H9 (cell line): Measurements from ENCODE around the gene PRTG. TPM values are rescaled to one million over a fixed set of nuclear protein-coding genes. Genes with fewer than 3 reads are reported as not detected.

Experiments used
- DNase-seq: peaks from one replicate; pipeline ENCODE4 v3.0.0-alpha.2; 2017
- H2AFZ ChIP-seq: one replicate; pipeline ENCODE4 v1.6.1; 2013; ENCODE audit warnings: mild to moderate bottlenecking, low read length, control low read depth, moderate library complexity
- H2AK5ac ChIP-seq: 2 replicates; pipeline ENCODE4 v1.6.1; 2013; ENCODE audit warnings: low read length, control low read depth, mixed read lengths; ENCODE audit not compliant: insufficient read length
- H2BK120ac ChIP-seq: one replicate; pipeline ENCODE4 v1.6.1; 2013; ENCODE audit warnings: low read depth, mild to moderate bottlenecking, low read length, control low read depth, inconsistent platforms; ENCODE audit not compliant: poor library complexity, severe bottlenecking
- H2BK12ac ChIP-seq: 2 replicates; pipeline ENCODE4 v1.6.1; 2013; ENCODE audit warnings: low read length, control low read depth, mixed read lengths, low read depth; ENCODE audit not compliant: insufficient read length
- H2BK15ac ChIP-seq: 2 replicates; pipeline ENCODE4 v1.6.1; 2013; ENCODE audit warnings: low read depth, low read length, control low read depth
- H2BK20ac ChIP-seq: one replicate; pipeline ENCODE4 v1.6.1; 2013; ENCODE audit warnings: low read depth, mild to moderate bottlenecking, low read length, control low read depth, inconsistent platforms; ENCODE audit not compliant: poor library complexity, severe bottlenecking
- H2BK5ac ChIP-seq: 2 replicates; pipeline ENCODE4 v1.6.1; 2013; ENCODE audit warnings: low read length, control low read depth, mixed read lengths; ENCODE audit not compliant: insufficient read length
- H3K14ac ChIP-seq: 2 replicates; pipeline ENCODE4 v1.6.1; 2013; ENCODE audit warnings: low read length, control low read depth; ENCODE audit not compliant: insufficient read depth
- H3K18ac ChIP-seq: 2 replicates; pipeline ENCODE4 v1.6.1; 2013; ENCODE audit warnings: low read depth, mild to moderate bottlenecking, mixed read lengths, low read length, control low read depth; ENCODE audit not compliant: insufficient read length
- H3K23ac ChIP-seq: 2 replicates; pipeline ENCODE4 v1.6.1; 2013; ENCODE audit warnings: low read length, control low read depth, mixed read lengths, low read depth; ENCODE audit not compliant: insufficient read length
- H3K23me2 ChIP-seq: 2 replicates; pipeline ENCODE4 v1.6.1; 2013; ENCODE audit warnings: low read depth, mild to moderate bottlenecking, mixed read lengths, low read length, control low read depth; ENCODE audit not compliant: insufficient read length, poor library complexity, severe bottlenecking
- H3K27ac ChIP-seq: 2 replicates; pipeline ENCODE4 v1.5.1; 2013; ENCODE audit warnings: low read length, control low read depth, mixed read lengths, low read depth; ENCODE audit not compliant: insufficient read length
- H3K27me3 ChIP-seq: 2 replicates; pipeline ENCODE4 v1.6.1; 2013; ENCODE audit warnings: low read length, control low read depth, inconsistent platforms; ENCODE audit not compliant: insufficient read depth
- H3K4ac ChIP-seq: 2 replicates; pipeline ENCODE4 v1.6.1; 2013; ENCODE audit warnings: low read depth, mild to moderate bottlenecking, control low read depth, inconsistent platforms, low read length, moderate library complexity
- H3K4me1 ChIP-seq: 2 replicates; pipeline ENCODE4 v1.6.1; 2013; ENCODE audit warnings: low read length, control low read depth, inconsistent platforms; ENCODE audit not compliant: insufficient read depth
- H3K4me2 ChIP-seq: 2 replicates; pipeline ENCODE4 v1.6.1; 2013; ENCODE audit warnings: low read length, control low read depth, mixed read lengths; ENCODE audit not compliant: insufficient read length, insufficient read depth
- H3K56ac ChIP-seq: 2 replicates; pipeline ENCODE4 v1.6.1; 2013; ENCODE audit warnings: low read depth, mild to moderate bottlenecking, mixed read lengths, low read length, control low read depth; ENCODE audit not compliant: insufficient read length
- H3K79me1 ChIP-seq: 2 replicates; pipeline ENCODE4 v1.6.1; 2013; ENCODE audit warnings: low read depth, mild to moderate bottlenecking, moderate library complexity, low read length, control low read depth, inconsistent platforms; ENCODE audit not compliant: insufficient read depth, poor library complexity, severe bottlenecking
- H3K79me2 ChIP-seq: 2 replicates; pipeline ENCODE4 v1.6.1; 2013; ENCODE audit warnings: low read length, control low read depth, inconsistent platforms; ENCODE audit not compliant: insufficient read depth
- H3K9ac ChIP-seq: 2 replicates; pipeline ENCODE4 v1.6.1; 2013; ENCODE audit warnings: low read length, control low read depth, mixed read lengths; ENCODE audit not compliant: insufficient read length; ENCODE audit errors: extremely low read depth
- H3K9me3 ChIP-seq: one replicate; pipeline ENCODE4 v1.6.1; 2013; ENCODE audit warnings: low read depth, low read length, inconsistent platforms; ENCODE audit not compliant: control insufficient read depth
- H3T11ph ChIP-seq: one replicate; pipeline ENCODE4 v1.6.1; 2013; ENCODE audit warnings: mild to moderate bottlenecking, low read length, control low read depth, inconsistent platforms
- H4K20me1 ChIP-seq: one replicate; pipeline ENCODE4 v1.6.1; 2013; ENCODE audit not compliant: control insufficient read depth, insufficient read length, insufficient read depth
- H4K5ac ChIP-seq: 2 replicates; pipeline ENCODE4 v1.6.1; 2013; ENCODE audit warnings: low read depth, mild to moderate bottlenecking, mixed read lengths, low read length, control low read depth; ENCODE audit not compliant: insufficient read length
- H4K8ac ChIP-seq: replicated peaks from 2 replicates; pipeline ENCODE4 v1.6.1; 2013; ENCODE audit warnings: low read length, control low read depth, mixed read lengths, low read depth; ENCODE audit not compliant: insufficient read length
- H4K91ac ChIP-seq: 2 replicates; pipeline ENCODE4 v1.6.1; 2013; ENCODE audit warnings: low read depth, mild to moderate bottlenecking, moderate library complexity, mixed read lengths, low read length, control low read depth; ENCODE audit not compliant: insufficient read length
- H3K27ac Mint-ChIP-seq, 3 experiments: 2 replicates in 2 of 3; 3 replicates in 1 of 3; pipeline ENCODE4 v1.8.0; 2020 to 2021; ENCODE audit warnings: mixed read lengths in 3 of 3, mild to moderate bottlenecking in 1 of 3, moderate library complexity in 1 of 3
- H3K27me3 Mint-ChIP-seq: 2 replicates; pipeline ENCODE4 v1.8.0; 2021; ENCODE audit warnings: low read depth, mild to moderate bottlenecking, moderate library complexity, mixed read lengths
- H3K36me3 Mint-ChIP-seq, 3 experiments: 2 replicates in 2 of 3; 3 replicates in 1 of 3; pipeline ENCODE4 v1.8.0; 2020 to 2021; ENCODE audit warnings: low read depth in 3 of 3, mixed read lengths in 3 of 3; ENCODE audit not compliant: insufficient read depth in 1 of 3
- H3K4me1 Mint-ChIP-seq, 2 experiments: 2 replicates each; pipeline ENCODE4 v1.8.0; 2020; ENCODE audit warnings: mixed read lengths in 2 of 2
- H3K4me3 Mint-ChIP-seq, 2 experiments: 2 replicates in 1 of 2; 3 replicates in 1 of 2; pipeline ENCODE4 v1.8.0; 2020 to 2021; ENCODE audit warnings: mild to moderate bottlenecking in 2 of 2, mixed read lengths in 2 of 2, moderate library complexity in 1 of 2
- H3K9me3 Mint-ChIP-seq, 2 experiments: 2 replicates in 1 of 2; 3 replicates in 1 of 2; pipeline ENCODE4 v1.8.0; 2020; ENCODE audit warnings: mild to moderate bottlenecking in 2 of 2, mixed read lengths in 2 of 2, moderate library complexity in 1 of 2
- WGBS: extraction: QIAGEN DNeasy Blood & Tissue Kit; methylation state at CpG from one replicate; pipeline ENCODE4 v1.1.7; 2013; ENCODE audit warnings: missing lambda C conversion rate, low lambda C conversion rate, mixed read lengths; ENCODE audit not compliant: insufficient read length; ENCODE audit errors: extremely low coverage; 5-methylcytosine and 5-hydroxymethylcytosine counted together
- total RNA-seq: library from RNA; stranded (reverse); gene quantifications from 2 replicates; pipeline ENCODE4 v1.2.1, GENCODE V29; 2021
- TF ChIP-seq, protein P1 (sequence below): fragments of 200-600 bp; sonication (generic); conservative IDR thresholded peaks from 3 replicates; pipeline ENCODE4 v1.8.0; 2021; ENCODE audit warnings: antibody characterized with exemption, mild to moderate bottlenecking

The PRTG gene
- total RNA-seq, 1 experiment from 2014 or later = 5.7 TPM

DNA sequence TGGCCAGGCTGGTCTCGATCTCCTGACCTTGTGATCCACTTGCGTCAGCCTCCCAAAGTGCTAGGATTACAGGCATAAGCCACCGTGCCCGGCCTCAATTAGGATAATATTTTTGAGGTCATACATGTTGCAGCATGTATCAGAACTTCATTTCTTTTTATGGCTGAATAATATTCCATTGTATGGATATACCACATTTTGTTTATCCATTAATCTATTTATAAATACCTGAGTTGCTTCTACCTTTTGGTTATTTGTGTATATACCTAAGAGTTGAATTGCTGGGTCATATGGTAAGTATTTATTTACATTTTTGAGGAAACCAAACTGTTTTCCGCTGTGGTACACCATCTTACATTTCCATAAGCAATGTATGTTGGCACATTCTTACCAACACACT is 136.7 kb downstream of the PRTG start:
- Histone ChIP-seq H3K4ac (no peak overlapping the region), H3K23me2 (no peaks in the 10 kb centered on the region), H4K20me1 (no peaks in the 10 kb centered on the region), H3K79me1 (no peaks in the 10 kb centered on the region), H3K18ac (no peak overlapping the region), H3K27ac (no peak overlapping the region), H3K27me3 (no peaks in the 10 kb centered on the region), H2BK120ac (no peak overlapping the region), H4K8ac (no peak overlapping the region), H3K9me3 (no peaks in the 10 kb centered on the region), H3K56ac (no peak overlapping the region), H3K79me2 (no peaks in the 10 kb centered on the region), H2BK5ac (no peak overlapping the region), H2AFZ (no peak overlapping the region), H2BK15ac (no peak overlapping the region), H3K4me1 (no peaks in the 10 kb centered on the region), H4K91ac (no peak overlapping the region), H2BK12ac (no peak overlapping the region), H3K14ac (no peak overlapping the region), H3T11ph (no peak overlapping the region), H2AK5ac (no peak overlapping the region), H4K5ac (no peak overlapping the region), H3K9ac (no peak overlapping the region), H2BK20ac (no peak overlapping the region), H3K23ac (no peak overlapping the region), H3K4me2 (no peak overlapping the region)
- peaks cover 12 to 18% of the 10 kb centered on the region in 2 experiments for H3K9me3 Mint-ChIP-seq
- H3K27ac Mint-ChIP-seq = no peak overlapping the region
- peaks cover 0 to 8% (median 3%) of the 10 kb centered on the region in 3 experiments; a peak in 3 of 7 replicates for H3K36me3 Mint-ChIP-seq
- no peaks in the 10 kb centered on the region for H3K4me1 Mint-ChIP-seq
- WGBS = no CpG with 5 or more reads among the region's 5 CpGs
- TF ChIP-seq, protein P1, sequence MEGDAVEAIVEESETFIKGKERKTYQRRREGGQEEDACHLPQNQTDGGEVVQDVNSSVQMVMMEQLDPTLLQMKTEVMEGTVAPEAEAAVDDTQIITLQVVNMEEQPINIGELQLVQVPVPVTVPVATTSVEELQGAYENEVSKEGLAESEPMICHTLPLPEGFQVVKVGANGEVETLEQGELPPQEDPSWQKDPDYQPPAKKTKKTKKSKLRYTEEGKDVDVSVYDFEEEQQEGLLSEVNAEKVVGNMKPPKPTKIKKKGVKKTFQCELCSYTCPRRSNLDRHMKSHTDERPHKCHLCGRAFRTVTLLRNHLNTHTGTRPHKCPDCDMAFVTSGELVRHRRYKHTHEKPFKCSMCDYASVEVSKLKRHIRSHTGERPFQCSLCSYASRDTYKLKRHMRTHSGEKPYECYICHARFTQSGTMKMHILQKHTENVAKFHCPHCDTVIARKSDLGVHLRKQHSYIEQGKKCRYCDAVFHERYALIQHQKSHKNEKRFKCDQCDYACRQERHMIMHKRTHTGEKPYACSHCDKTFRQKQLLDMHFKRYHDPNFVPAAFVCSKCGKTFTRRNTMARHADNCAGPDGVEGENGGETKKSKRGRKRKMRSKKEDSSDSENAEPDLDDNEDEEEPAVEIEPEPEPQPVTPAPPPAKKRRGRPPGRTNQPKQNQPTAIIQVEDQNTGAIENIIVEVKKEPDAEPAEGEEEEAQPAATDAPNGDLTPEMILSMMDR = no peak
- no peaks in the 10 kb centered on the region; the same call in 1 of the 2 replicates for H3K27me3 Mint-ChIP-seq
- no peak for DNase-seq
- H3K4me3 Mint-ChIP-seq = no peak overlapping the region
